Activated CD8-positive, alpha-beta memory T cell treated with anti-CD3 and anti-CD28 coated beads for 36 hours (primary cell): ENCODE results near the gene ASCL2. TPM values are rescaled to one million over a fixed set of nuclear protein-coding genes. Genes with fewer than 3 reads are reported as not detected.
"Not testable (repeated sequence)": the region's sequence is repeated elsewhere in the genome, so short reads cannot be mapped to it uniquely, and the experiment has no call there.

Experiments used
- CTCF ChIA-PET: fragments of 350-600 bp; sonication (Branson Sonifier 250); formaldehyde crosslinking; loops from one replicate; lab custom pipeline; 2021; ENCODE audit warnings: antibody characterized with exemption; lab: Charles Lee
- POLR2A ChIA-PET: fragments of 350-600 bp; sonication (Branson Sonifier 250); formaldehyde crosslinking; loops from one replicate; lab custom pipeline; 2021; ENCODE audit warnings: antibody characterized with exemption; lab: Charles Lee
- total RNA-seq, 2 experiments: library from RNA; stranded (reverse); gene quantifications; one replicate each; pipeline ENCODE4 v1.2.3, GENCODE V29; 2021

Gene ASCL2
- total RNA-seq, 2 experiments from 2014 or later = 1.8 to 2.8 TPM

DNA sequence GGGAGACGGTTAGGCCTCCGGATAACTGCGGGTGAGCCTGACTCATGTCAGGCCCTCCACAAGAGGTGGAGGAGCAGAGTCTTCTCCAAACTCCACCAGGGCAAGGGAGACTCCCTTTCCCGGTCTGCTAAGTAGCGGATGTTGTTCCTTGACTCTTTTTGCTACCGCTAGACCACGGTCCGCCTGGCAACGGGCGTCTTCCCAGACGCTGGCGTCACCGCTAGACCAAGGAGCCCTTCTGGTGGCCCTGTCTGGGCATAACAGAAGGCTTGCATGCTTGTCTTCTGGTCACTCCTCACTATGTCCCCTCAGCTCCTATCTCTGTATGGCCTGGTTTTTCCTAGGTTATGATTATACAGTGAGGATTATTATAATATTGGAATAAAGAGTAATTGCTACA is 16.0 kb upstream of the ASCL2 start:
- CTCF ChIA-PET, POLR2A ChIA-PET: not testable (repeated sequence)

DNA sequence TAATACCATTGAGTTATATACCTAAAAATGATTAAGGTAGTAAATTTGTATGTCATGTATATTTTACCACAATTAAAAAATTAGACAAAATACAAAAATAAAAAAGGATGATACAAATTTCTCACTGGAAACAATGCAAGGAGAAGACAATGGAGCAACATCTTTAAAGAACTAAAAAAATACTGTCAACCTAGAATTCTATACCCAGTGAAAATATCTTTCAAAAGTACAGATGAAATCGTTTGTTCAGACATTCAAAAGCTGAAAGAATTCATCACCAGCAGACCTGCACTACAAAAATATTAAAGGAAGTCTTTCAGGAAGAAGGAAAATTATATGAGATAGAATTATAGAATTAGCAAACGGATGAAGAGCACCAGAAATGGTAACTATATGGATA is 9.8 kb upstream of the ASCL2 start:
- CTCF ChIA-PET = interaction anchor here (0.7 kb wide), 1 partner anchor 604 kb away, joined by 3 read pairs; no protein-coding TSS in a partner anchor

GRCh38 chr11:2277933-2278523 is 7.6 kb upstream of the ASCL2 start:
- POLR2A ChIA-PET = no interaction called here
- CTCF ChIA-PET = no interaction called here

More for the DNA sequence above, 9.8 kb upstream of the ASCL2 start:
- POLR2A ChIA-PET = no interaction called here

- ChIA-PET CTCF (no interaction called here), POLR2A (no interaction called here)
These were observed 6.6 kb upstream of the ASCL2 start for GRCh38 chr11:2277008-2277346.

GRCh38 chr11:2276280-2277007 is 6.1 kb upstream of the ASCL2 start:
- CTCF ChIA-PET = interaction anchor here (0.7 to 1.2 kb wide), 2 partner anchors 23 to 183 kb away, joined by 3 read pairs; no protein-coding TSS in a partner anchor
- POLR2A ChIA-PET = no interaction called here

DNA sequence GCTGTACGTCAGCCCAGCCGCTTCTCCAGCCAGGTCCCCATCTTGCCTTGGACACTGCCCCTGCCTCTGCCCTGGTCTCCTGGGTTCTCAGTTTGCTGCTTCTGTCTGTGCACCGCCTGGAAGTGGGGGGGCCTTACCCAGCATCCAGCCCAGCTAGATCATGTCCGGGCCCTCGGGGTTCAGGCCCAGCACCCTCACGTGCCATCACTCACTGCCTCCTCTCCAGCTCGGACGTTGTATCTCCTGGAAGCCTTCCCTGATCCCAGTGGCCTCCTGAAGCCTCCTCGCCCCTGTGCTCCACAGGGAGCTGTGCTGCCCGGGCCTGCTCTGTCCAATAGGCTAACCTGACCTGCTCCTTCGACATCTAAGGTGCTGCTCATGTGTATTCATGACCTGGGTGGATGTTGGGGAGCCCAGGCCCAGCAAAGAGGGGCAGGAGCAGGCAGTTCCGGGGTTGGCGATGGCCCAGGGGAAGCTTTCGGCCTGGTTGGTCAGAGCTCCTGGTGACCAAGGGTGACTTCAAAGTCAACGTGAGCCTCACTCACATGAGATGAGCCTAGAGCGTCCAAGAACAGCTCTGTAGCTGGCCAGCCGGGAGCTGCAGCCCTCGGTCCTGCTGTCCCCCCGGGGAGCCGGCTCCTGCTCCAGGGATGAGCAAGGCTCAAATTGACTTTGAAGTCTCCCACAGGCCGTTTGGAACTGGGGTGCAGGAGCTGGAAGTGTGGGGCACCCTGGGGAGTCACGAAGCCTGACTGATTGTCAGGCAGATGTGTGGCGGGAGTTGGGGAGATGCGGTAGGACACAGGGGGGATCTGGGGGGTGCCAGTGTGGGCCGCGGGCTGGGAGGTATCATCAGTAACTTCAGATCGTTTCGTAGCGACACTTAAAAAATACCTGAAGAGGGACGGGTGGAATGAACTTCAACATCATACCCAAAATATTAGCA is 5.2 kb upstream of the ASCL2 start:
- ChIA-PET POLR2A (no interaction called here), CTCF (interaction anchor here (0.7 to 1.2 kb wide), 2 partner anchors 23 to 184 kb away, joined by 3 read pairs; no protein-coding TSS in a partner anchor)

GRCh38 chr11:2273771-2274170 is 3.4 kb upstream of the ASCL2 start:
- ChIA-PET CTCF (interaction anchor here (1.2 kb wide), 1 partner anchor 75 kb away, joined by 3 read pairs; no protein-coding TSS in a partner anchor), POLR2A (no interaction called here)

DNA sequence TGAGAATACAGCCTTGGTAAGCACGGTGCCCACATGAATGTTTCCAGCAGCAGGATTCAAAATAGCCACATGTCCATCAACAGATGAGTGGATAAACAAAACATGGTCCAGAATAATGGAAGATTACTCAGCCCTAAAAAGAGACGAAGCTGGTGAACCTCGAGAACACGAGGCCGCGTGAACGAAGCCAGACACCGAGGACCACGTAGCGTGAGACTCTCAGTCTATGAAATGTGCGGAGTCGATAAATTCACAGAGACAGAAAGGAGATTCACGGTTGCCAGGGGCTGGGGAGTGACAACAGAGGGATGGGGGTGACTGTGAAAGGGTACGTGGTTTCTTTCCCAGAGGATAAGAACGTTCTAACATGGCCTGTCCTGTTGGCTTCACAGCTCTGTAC is 2.9 kb upstream of the ASCL2 start:
- POLR2A ChIA-PET = no interaction called here
- CTCF ChIA-PET = interaction anchor here (1.2 kb wide), 1 partner anchor 75 kb away, joined by 3 read pairs; no protein-coding TSS in a partner anchor

DNA sequence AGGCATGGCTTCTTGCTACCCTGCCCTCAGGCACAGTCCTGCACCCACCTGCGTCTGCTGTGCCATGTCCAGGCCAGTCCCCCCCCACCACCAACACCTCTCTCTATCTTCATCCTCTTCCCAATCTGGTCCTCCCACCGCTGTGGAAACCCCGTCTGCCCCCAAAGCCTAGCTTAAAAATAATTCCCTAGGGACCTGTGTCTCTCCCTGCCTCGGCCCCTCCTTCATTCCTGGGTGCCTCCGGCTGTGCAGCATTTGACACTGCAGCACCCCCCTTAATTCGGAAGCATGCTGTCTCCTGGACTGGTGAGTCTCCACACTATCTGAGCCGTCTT is 2.5 kb upstream of the ASCL2 start:
- POLR2A ChIA-PET = no interaction called here
- CTCF ChIA-PET = interaction anchor here (1.2 kb wide), 1 partner anchor 75 kb away, joined by 3 read pairs; no protein-coding TSS in a partner anchor

DNA sequence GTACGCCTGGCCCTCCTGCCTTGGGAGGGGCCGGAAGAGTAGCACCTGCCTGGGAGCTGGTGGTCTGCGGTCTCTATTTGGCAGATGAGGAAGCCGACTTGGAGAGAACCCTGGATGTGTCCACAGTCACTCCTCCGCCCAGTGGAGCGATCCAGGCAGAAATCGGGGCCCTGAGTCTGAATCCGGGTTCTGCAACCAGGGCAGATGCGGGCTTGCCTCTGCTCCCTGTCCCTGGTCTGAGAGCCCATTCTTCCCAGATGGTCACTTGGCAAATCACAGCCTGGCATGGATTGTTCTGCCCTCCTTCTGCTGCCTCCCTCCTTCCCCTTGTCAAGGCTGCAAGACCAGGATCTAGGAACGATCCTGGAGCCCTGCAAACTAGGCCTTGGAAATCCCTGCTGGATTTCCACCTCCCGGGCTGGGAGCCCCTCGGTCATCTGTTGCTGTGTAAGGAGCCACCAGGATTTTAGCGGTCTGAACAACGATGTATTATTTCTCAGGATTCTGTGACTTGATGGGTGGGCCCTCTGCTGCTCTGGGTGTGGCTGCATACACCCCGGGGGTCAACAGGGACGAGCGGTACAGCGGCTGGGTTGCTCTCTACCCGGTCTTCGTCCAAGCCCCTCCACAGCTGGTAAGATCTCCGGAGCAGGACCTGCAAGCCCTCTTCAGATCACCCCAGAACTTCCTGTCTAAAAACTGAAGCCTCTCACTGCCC is 2.0 kb upstream of the ASCL2 start:
- ChIA-PET POLR2A (interaction anchor here (0.7 kb wide), 1 partner anchor 26 kb away, joined by 3 read pairs; no protein-coding TSS in a partner anchor), CTCF (interaction anchor here (1.2 kb wide), 1 partner anchor 74 kb away, joined by 3 read pairs; no protein-coding TSS in a partner anchor)

GRCh38 chr11:2271327-2272227 is 1.2 kb upstream of the ASCL2 start:
- POLR2A ChIA-PET = interaction anchor here (0.7 kb wide), 1 partner anchor 27 kb away, joined by 3 read pairs; no protein-coding TSS in a partner anchor
- CTCF ChIA-PET = no interaction called here

DNA sequence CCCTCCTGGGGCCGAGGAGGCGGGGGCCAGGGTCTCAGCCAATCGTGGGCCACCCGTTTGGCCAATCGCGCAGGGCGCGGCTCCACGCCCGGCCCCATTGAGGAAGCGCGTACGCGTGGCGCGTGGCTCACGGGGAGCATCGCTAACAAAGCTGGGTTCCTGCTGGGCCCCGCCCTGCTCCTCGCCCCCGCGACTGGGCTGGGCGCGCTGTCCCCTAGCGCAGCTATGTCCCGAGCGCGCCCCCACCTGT is 614 bp upstream of the ASCL2 start:
- ChIA-PET POLR2A (no interaction called here), CTCF (no interaction called here)

GRCh38 chr11:2269601-2270321 is 627 bp downstream of the ASCL2 start:
- ChIA-PET CTCF (interaction anchor here (1.1 to 1.4 kb wide), 2 partner anchors 36 to 77 kb away, joined by 3 to 4 read pairs; no protein-coding TSS in a partner anchor), POLR2A (interaction anchor here (0.6 kb wide), 1 partner anchor 151 kb away, joined by 3 read pairs; no protein-coding TSS in a partner anchor)

GRCh38 chr11:2268729-2269600 is 1.4 kb downstream of the ASCL2 start:
- ChIA-PET POLR2A (interaction anchor here (0.6 kb wide), 1 partner anchor 152 kb away, joined by 3 read pairs; no protein-coding TSS in a partner anchor), CTCF (interaction anchor here (0.9 to 2.2 kb wide), 4 partner anchors 36 to 151 kb away, joined by 3 to 7 read pairs (median 4); no protein-coding TSS in a partner anchor)

DNA sequence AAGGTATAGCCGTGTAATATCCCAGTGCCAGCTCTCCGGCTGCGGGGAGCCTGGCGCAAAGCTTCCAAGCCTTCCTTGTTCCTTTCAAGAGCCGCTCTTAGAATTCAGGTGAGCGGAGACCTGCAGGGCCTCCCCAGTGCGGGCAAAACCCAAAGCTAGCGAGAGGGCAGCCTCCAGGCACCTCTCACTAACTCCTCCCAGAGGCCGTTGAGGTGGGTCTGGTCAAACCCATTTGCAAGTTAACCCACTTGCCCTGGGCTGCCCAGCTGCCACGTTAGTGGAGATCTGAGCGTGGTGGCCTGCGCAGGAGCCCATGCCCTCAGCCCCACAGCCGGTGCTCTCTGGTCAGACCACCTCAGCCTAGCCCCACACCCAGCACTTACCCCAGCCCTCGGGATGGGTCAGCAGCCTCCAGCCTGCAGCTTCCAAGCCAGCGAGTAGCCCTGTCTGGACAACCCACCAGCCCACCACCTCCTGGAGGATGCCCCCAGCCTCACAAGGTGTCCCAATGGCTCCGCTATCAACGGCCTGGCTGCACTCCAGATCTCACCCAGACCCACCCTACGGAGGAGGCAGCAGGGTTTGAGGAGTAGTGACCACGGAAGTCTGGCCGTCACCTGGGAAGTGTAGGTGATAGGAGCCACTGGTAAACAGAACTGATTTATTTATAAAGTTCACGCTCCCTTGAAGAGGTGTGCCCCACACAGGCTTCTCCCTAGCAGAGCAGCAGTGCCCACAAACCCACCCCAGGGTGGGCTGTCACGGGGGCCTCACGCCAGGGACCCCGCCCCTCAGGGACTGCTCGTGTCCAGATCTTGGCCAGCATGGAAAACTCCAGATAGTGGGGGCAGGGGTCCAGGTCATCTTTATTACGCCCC is 2.3 kb downstream of the ASCL2 start:
- CTCF ChIA-PET = interaction anchor here (0.9 to 2.2 kb wide), 3 partner anchors 38 to 152 kb away, joined by 3 to 7 read pairs (median 3); no protein-coding TSS in a partner anchor
- POLR2A ChIA-PET = no interaction called here
